Caco-2 (cell line): Measurements from ENCODE around the gene TOP2B. TPM values are rescaled to one million over a fixed set of nuclear protein-coding genes. Genes with fewer than 3 reads are reported as not detected.

ENCODE experiments used
- BruUV-seq: library from RNA; stranded (reverse); fragments of 400-500 nt; replicated peaks from 2 replicates; lab custom pipeline; 2021; lab: Mats Ljungman, UMichigan
- CTCF ChIA-PET: fragments of 300-600 bp; sonication (Branson Sonifier 250); formaldehyde crosslinking; loops from one replicate; lab custom pipeline; 2022; ENCODE audit warnings: antibody characterized with exemption; lab: Charles Lee
- POLR2A ChIA-PET: fragments of 300-600 bp; sonication (Branson Sonifier 250); formaldehyde crosslinking; loops from one replicate; lab custom pipeline; 2022; ENCODE audit warnings: antibody characterized with exemption; lab: Charles Lee
- DNase-seq, 2 experiments: peaks; one replicate each; pipeline versions ENCODE4 v3.0.0 to v3.0.0-alpha.2; 2020 to 2022
- H3K27me3 ChIP-seq: replicated peaks from 2 replicates; pipeline ENCODE4 v1.6.0; 2011; ENCODE audit warnings: low read length; ENCODE audit not compliant: control insufficient read depth, insufficient read depth
- H3K36me3 ChIP-seq: 2 replicates; pipeline ENCODE4 v1.5.1; 2011; ENCODE audit warnings: low read length; ENCODE audit not compliant: control insufficient read depth, insufficient read depth
- H3K4me1 ChIP-seq: fragments of 250-450 bp; sonication (Bioruptor Pico); 2 replicates; pipeline ENCODE4 v1.5.1; 2020; ENCODE audit warnings: mild to moderate bottlenecking
- H3K4me3 ChIP-seq: 2 replicates; pipeline ENCODE4 v1.5.1; 2011; ENCODE audit warnings: low read depth, mild to moderate bottlenecking, control low read depth, low read length
- H3K9me3 ChIP-seq: fragments of 250-450 bp; sonication (Bioruptor Pico); 2 replicates; pipeline ENCODE4 v1.5.1; 2020; ENCODE audit warnings: mild to moderate bottlenecking, moderate library complexity
- H3K27ac Mint-ChIP-seq: one replicate; pipeline ENCODE4 v1.8.0; 2022; ENCODE audit warnings: mixed read lengths; ENCODE audit not compliant: unreplicated experiment
- H3K27me3 Mint-ChIP-seq: one replicate; pipeline ENCODE4 v1.8.0; 2022; ENCODE audit warnings: mixed read lengths; ENCODE audit not compliant: insufficient read depth, unreplicated experiment
- H3K36me3 Mint-ChIP-seq: one replicate; pipeline ENCODE4 v1.8.0; 2022; ENCODE audit warnings: mild to moderate bottlenecking, mixed read lengths; ENCODE audit not compliant: insufficient read depth, unreplicated experiment
- H3K4me1 Mint-ChIP-seq: one replicate; pipeline ENCODE4 v1.8.0; 2022; ENCODE audit warnings: low read depth, mixed read lengths; ENCODE audit not compliant: unreplicated experiment
- H3K4me3 Mint-ChIP-seq: one replicate; pipeline ENCODE4 v1.8.0; 2022; ENCODE audit warnings: mild to moderate bottlenecking, moderate library complexity, mixed read lengths; ENCODE audit not compliant: unreplicated experiment
- H3K9me3 Mint-ChIP-seq: one replicate; pipeline ENCODE4 v1.8.0; 2022; ENCODE audit warnings: mixed read lengths; ENCODE audit not compliant: unreplicated experiment
- intact Hi-C: fragments of 100-400 bp; cut with micrococcal nuclease; formaldehyde crosslinking; loops from one replicate; pipeline ENCODE4 v1.10.0; 2022; ENCODE audit not compliant: unreplicated experiment
- total RNA-seq: library from RNA; stranded (reverse); gene quantifications from 2 replicates; pipeline ENCODE4 v1.2.3, GENCODE V29; 2022
- TF ChIP-seq, protein P1 (sequence below), 2 experiments: fragments of 200-600 bp in 1 of 2; IDR thresholded peaks; 1 replicate in 1 of 2; 2 replicates in 1 of 2; pipeline versions ENCODE4 v1.5.1 to v1.8.0; 2011 to 2022; ENCODE audit warnings: antibody characterized with exemption in 1 of 2, control low read depth in 1 of 2, inconsistent platforms in 1 of 2, low read depth in 1 of 2, low read length in 1 of 2, mild to moderate bottlenecking in 1 of 2, moderate library complexity in 1 of 2; ENCODE audit not compliant: insufficient read depth in 1 of 2, severe bottlenecking in 1 of 2, unreplicated experiment in 1 of 2

The TOP2B gene
- total RNA-seq, 1 experiment from 2014 or later: 83.1 TPM

DNA sequence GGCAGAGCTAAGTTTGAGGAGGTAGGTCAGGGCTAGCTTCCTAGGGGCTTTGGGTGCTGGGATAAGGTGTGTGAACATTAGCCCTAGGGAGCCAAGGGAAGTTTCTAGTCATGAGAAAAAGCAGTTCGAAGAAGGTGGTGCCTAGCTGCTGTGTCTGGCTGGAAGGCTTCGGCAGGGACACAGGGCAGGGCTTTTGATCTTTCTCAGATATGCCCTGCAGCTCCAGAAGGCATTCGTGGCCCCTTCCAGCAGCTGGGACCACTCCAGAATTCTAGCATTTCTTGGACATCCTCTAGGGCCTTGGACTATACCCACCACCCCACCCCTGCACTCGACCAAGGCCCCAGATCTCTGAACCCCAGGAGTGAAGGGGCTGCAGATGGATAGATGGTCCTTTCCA lies 88.6 kb downstream of the TOP2B start:
- Mint-ChIP-seq H3K4me3 (no peak overlapping the region), H3K27ac (no peak overlapping the region), H3K27me3 (no peaks in the 10 kb centered on the region), H3K9me3 (no peaks in the 10 kb centered on the region), H3K36me3 (no peaks in the 10 kb centered on the region), H3K4me1 (no peaks in the 10 kb centered on the region)
- no peaks in the 10 kb centered on the region for H3K9me3 ChIP-seq
- H3K4me3 ChIP-seq: no peak overlapping the region
- TF ChIP-seq, protein P1, sequence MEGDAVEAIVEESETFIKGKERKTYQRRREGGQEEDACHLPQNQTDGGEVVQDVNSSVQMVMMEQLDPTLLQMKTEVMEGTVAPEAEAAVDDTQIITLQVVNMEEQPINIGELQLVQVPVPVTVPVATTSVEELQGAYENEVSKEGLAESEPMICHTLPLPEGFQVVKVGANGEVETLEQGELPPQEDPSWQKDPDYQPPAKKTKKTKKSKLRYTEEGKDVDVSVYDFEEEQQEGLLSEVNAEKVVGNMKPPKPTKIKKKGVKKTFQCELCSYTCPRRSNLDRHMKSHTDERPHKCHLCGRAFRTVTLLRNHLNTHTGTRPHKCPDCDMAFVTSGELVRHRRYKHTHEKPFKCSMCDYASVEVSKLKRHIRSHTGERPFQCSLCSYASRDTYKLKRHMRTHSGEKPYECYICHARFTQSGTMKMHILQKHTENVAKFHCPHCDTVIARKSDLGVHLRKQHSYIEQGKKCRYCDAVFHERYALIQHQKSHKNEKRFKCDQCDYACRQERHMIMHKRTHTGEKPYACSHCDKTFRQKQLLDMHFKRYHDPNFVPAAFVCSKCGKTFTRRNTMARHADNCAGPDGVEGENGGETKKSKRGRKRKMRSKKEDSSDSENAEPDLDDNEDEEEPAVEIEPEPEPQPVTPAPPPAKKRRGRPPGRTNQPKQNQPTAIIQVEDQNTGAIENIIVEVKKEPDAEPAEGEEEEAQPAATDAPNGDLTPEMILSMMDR (IDR thresholded peaks at IDR 0.05; ENCODE audit: insufficient read depth in 1 of 2, low read depth in 1 of 2, low read length in 1 of 2, severe bottlenecking in 1 of 2, unreplicated experiment in 1 of 2): no peak
- POLR2A ChIA-PET: no interaction called here
- no peaks in the 10 kb centered on the region for H3K4me1 ChIP-seq
- BruUV-seq: no TSS peak
- H3K27me3 ChIP-seq: no peaks in the 10 kb centered on the region
- CTCF ChIA-PET: no interaction called here
- DNase-seq: no peak
- intact Hi-C loops: no loop called here
- H3K36me3 ChIP-seq: no peaks in the 10 kb centered on the region

DNA sequence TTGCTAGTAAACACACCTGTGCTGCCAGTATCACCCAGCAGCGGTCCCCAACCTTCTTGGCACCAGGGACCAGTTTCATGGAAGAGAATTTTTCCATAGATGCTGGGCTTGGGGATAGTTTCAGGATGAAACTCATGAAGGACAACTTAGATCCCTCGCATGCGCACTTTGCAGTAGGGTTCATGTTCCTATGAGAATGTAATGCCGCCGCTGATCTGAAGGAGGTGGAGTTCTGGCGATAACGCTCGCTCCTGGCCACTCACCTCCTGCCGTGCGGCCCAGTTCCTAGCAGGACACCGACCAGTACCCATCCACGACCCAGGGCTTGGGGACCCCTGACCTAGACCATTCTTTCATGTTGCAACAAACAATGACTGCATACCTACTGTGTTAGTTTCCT lies 89.7 kb downstream of the TOP2B start:
- Mint-ChIP-seq H3K27me3 (no peaks in the 10 kb centered on the region), H3K9me3 (no peaks in the 10 kb centered on the region)
- TF ChIP-seq, protein P1 (IDR thresholded peaks at IDR 0.05; ENCODE audit: insufficient read depth in 1 of 2, low read depth in 1 of 2, low read length in 1 of 2, severe bottlenecking in 1 of 2, unreplicated experiment in 1 of 2): no peak

DNA sequence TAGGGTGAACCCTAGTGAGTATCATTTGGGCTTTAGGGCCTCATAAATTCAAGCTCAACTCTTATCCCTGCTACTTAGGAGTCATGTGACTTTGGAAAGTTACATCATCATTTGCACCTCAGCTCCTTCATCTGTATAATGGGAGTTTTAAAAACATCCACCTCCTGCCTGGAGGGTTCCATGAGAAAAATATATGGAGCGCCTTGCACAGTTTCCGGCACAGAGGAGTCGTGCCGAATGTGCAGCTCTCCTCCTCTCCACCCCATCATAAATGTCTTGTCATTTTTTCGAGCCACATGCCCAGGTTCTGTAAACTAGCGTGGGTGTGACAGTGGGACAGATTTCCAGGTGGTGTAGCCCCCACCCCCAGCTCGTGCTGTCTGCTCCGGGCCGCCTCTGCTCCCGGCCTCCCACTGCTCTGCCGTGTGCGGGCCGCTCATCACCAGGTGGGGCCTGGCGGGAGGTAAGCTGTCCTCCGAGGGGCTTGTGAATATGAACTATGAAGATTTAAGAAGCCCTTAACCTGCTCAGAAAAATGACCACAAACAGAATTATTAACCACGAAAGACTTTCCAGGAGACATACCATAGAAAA lies 90.4 kb downstream of the TOP2B start:
- no TSS peak for BruUV-seq
- H3K27me3 ChIP-seq: no peaks in the 10 kb centered on the region
- H3K4me3 Mint-ChIP-seq: no peak overlapping the region
- TF ChIP-seq, protein P1 (IDR thresholded peaks at IDR 0.05; ENCODE audit: insufficient read depth in 1 of 2, low read depth in 1 of 2, low read length in 1 of 2, severe bottlenecking in 1 of 2, unreplicated experiment in 1 of 2): no peak
- POLR2A ChIA-PET: no interaction called here
- no peak overlapping the region for H3K4me3 ChIP-seq
- no peak overlapping the region for H3K27ac Mint-ChIP-seq
- no peaks in the 10 kb centered on the region for H3K4me1 Mint-ChIP-seq
- H3K4me1 ChIP-seq: no peaks in the 10 kb centered on the region
- no peak for DNase-seq
- H3K9me3 ChIP-seq: no peaks in the 10 kb centered on the region
- intact Hi-C loops: no loop called here
- H3K36me3 Mint-ChIP-seq: no peaks in the 10 kb centered on the region
- no peaks in the 10 kb centered on the region for H3K36me3 ChIP-seq
- H3K9me3 Mint-ChIP-seq: no peaks in the 10 kb centered on the region
- CTCF ChIA-PET: no interaction called here
- no peaks in the 10 kb centered on the region for H3K27me3 Mint-ChIP-seq

More for the DNA sequence above, 89.7 kb downstream of the TOP2B start:
- Mint-ChIP-seq H3K4me3 (no peak overlapping the region), H3K4me1 (no peaks in the 10 kb centered on the region), H3K27ac (no peak overlapping the region), H3K36me3 (no peaks in the 10 kb centered on the region)
- CTCF ChIA-PET: no interaction called here
- Histone ChIP-seq H3K36me3 (no peaks in the 10 kb centered on the region), H3K4me3 (no peak overlapping the region), H3K27me3 (no peaks in the 10 kb centered on the region), H3K9me3 (no peaks in the 10 kb centered on the region), H3K4me1 (no peaks in the 10 kb centered on the region)
- no TSS peak for BruUV-seq
- DNase-seq: no peak
- intact Hi-C loops: no loop called here
- POLR2A ChIA-PET: no interaction called here
